ENCODE measurements around the gene MYL9. TPM values are rescaled to one million over a fixed set of nuclear protein-coding genes. Genes with fewer than 3 reads are reported as not detected.

MYL9 gene
- total RNA-seq, 4 donors from 2014 or later = 56.8 to 175 (median 111) TPM

- no peak for TF ChIP-seq CTCF (IDR thresholded peaks at IDR 0.05; ENCODE audit: low read depth)
Observed at GRCh38 chr20:36555248-36555647, 13.9 kb downstream of the MYL9 start.

GRCh38 chr20:36562724-36563123, 21.4 kb downstream of the MYL9 start:
- no peak for TF ChIP-seq CTCF (IDR thresholded peaks at IDR 0.05; ENCODE audit: low read depth)

- TF ChIP-seq CTCF (IDR thresholded peaks at IDR 0.05; ENCODE audit: low read depth) = no peak
Observed at GRCh38 chr20:36563374-36563773, 22.1 kb downstream of the MYL9 start.

- TF ChIP-seq CTCF (IDR thresholded peaks at IDR 0.05; ENCODE audit: low read depth) = no peak
Observed at GRCh38 chr20:36565520-36565919, 24.2 kb downstream of the MYL9 start.

GRCh38 chr20:36569847-36570429, 28.6 kb downstream of the MYL9 start:
- no peak for TF ChIP-seq CTCF (IDR thresholded peaks at IDR 0.05; ENCODE audit: low read depth)

GRCh38 chr20:36571564-36572504, 30.5 kb downstream of the MYL9 start:
- no peak for TF ChIP-seq CTCF (IDR thresholded peaks at IDR 0.05; ENCODE audit: low read depth)

GRCh38 chr20:36572701-36573102, 31.4 kb downstream of the MYL9 start:
- no peak for TF ChIP-seq CTCF (IDR thresholded peaks at IDR 0.05; ENCODE audit: low read depth)

Measured in subcutaneous adipose tissue (tissue), 4 donors.